GM23338 (cell line): ENCODE results near the gene ATP10A.

Experiments used
- CREB1 ChIP-seq: fragments of 250-450 bp; sonication (Bioruptor Pico); IDR thresholded peaks from 2 replicates; pipeline ENCODE4 v1.5.0; 2020; ENCODE audit warnings: low read depth, mild to moderate bottlenecking, moderate library complexity
- EZH2 ChIP-seq: fragments of 200-600 bp; sonication (generic); IDR thresholded peaks from one replicate; pipeline ENCODE4 v1.8.0; 2017; ENCODE audit warnings: antibody characterized with exemption, mild to moderate bottlenecking, low read depth; ENCODE audit not compliant: unreplicated experiment
- EZH2phosphoT487 ChIP-seq: fragments of 200-600 bp; sonication (generic); IDR thresholded peaks from one replicate; pipeline ENCODE4 v1.8.1; 2018; ENCODE audit warnings: antibody characterized with exemption; ENCODE audit not compliant: unreplicated experiment
- POLR2AphosphoS5 ChIP-seq: IDR thresholded peaks from 2 replicates; pipeline ENCODE4 v1.6.1; 2016; ENCODE audit warnings: antibody characterized with exemption, low read depth
- TF ChIP-seq, protein P1 (sequence below), 2 experiments: fragments of 200-600 bp in 1 of 2; sonication (generic) in 1 of 2; conservative IDR thresholded peaks; 2 replicates each; pipeline versions ENCODE4 v1.5.1 to v1.6.1; 2016 to 2017; ENCODE audit warnings: antibody characterized with exemption in 2 of 2, low read depth in 2 of 2, mild to moderate bottlenecking in 2 of 2, moderate library complexity in 1 of 2
- TF ChIP-seq, protein P2 (sequence below): IDR thresholded peaks from one replicate; pipeline ENCODE4 v1.6.1; 2018; ENCODE audit warnings: antibody characterized with exemption; ENCODE audit not compliant: unreplicated experiment

DNA sequence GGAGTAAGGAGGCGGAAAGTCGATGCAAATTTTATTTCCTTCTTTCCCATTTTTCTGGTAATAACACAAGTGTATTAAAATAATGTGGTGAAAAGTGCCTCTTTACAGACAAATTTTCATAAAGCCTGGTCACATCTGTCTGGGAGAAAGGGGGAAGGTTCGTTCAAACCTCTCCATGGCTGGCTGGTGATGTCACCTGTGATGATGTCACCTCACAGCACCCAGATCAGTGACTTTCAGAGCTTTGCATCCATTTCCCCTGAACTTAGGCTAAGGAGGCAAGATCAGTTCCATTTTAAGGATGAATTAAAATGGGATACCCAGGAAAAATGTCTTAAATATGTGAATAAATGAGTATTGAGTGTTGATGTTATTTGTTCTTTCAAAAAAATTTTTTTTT lies 34.1 kb downstream of the ATP10A start:
- TF ChIP-seq, protein P1, sequence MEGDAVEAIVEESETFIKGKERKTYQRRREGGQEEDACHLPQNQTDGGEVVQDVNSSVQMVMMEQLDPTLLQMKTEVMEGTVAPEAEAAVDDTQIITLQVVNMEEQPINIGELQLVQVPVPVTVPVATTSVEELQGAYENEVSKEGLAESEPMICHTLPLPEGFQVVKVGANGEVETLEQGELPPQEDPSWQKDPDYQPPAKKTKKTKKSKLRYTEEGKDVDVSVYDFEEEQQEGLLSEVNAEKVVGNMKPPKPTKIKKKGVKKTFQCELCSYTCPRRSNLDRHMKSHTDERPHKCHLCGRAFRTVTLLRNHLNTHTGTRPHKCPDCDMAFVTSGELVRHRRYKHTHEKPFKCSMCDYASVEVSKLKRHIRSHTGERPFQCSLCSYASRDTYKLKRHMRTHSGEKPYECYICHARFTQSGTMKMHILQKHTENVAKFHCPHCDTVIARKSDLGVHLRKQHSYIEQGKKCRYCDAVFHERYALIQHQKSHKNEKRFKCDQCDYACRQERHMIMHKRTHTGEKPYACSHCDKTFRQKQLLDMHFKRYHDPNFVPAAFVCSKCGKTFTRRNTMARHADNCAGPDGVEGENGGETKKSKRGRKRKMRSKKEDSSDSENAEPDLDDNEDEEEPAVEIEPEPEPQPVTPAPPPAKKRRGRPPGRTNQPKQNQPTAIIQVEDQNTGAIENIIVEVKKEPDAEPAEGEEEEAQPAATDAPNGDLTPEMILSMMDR (conservative IDR thresholded peaks at IDR 0.05; ENCODE audit: low read depth in 2 of 2): no peak
- no peak for TF ChIP-seq CREB1 (CRISPR knock-in tag)
- no peak for TF ChIP-seq POLR2AphosphoS5
- TF ChIP-seq EZH2: no peak
- no peak for TF ChIP-seq EZH2phosphoT487
- TF ChIP-seq, protein P2, sequence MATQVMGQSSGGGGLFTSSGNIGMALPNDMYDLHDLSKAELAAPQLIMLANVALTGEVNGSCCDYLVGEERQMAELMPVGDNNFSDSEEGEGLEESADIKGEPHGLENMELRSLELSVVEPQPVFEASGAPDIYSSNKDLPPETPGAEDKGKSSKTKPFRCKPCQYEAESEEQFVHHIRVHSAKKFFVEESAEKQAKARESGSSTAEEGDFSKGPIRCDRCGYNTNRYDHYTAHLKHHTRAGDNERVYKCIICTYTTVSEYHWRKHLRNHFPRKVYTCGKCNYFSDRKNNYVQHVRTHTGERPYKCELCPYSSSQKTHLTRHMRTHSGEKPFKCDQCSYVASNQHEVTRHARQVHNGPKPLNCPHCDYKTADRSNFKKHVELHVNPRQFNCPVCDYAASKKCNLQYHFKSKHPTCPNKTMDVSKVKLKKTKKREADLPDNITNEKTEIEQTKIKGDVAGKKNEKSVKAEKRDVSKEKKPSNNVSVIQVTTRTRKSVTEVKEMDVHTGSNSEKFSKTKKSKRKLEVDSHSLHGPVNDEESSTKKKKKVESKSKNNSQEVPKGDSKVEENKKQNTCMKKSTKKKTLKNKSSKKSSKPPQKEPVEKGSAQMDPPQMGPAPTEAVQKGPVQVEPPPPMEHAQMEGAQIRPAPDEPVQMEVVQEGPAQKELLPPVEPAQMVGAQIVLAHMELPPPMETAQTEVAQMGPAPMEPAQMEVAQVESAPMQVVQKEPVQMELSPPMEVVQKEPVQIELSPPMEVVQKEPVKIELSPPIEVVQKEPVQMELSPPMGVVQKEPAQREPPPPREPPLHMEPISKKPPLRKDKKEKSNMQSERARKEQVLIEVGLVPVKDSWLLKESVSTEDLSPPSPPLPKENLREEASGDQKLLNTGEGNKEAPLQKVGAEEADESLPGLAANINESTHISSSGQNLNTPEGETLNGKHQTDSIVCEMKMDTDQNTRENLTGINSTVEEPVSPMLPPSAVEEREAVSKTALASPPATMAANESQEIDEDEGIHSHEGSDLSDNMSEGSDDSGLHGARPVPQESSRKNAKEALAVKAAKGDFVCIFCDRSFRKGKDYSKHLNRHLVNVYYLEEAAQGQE: no peak
